ENCODE data around the gene HCRTR1.

Gene HCRTR1

DNA sequence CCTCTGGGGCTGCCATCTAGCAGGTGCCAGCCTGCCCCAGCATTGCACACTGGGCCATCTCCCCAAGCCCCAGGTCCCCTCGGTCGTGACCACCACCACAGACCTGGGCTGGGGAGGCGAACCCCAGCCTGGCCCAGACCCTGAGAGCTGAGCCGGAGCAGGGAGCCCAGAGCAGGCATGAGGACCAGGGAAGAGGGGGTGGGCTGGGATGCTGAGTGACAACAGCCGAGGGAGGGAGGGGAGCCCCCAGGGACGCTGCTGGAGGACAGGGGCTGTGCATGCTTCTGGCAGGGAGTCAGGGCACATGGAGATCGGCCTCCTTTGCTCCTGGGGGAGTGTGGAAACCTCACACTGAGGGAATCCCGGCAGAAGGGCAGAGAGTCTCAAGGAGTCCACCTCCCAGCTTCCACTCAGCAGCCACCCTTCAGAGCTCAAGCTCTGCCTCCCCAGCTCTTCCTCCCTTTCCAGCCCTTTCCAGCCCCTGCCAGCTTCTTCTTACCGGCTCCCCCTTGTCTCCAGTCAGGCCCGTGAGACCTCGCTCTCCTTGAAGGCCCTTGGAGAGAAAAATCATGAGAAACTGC lies 50.9 kb downstream of the HCRTR1 start:
- no peak for FAIRE-seq

GRCh38 chr1:31669433-31669785 lies 51.9 kb downstream of the HCRTR1 start:
- FAIRE-seq: no peak

DNA sequence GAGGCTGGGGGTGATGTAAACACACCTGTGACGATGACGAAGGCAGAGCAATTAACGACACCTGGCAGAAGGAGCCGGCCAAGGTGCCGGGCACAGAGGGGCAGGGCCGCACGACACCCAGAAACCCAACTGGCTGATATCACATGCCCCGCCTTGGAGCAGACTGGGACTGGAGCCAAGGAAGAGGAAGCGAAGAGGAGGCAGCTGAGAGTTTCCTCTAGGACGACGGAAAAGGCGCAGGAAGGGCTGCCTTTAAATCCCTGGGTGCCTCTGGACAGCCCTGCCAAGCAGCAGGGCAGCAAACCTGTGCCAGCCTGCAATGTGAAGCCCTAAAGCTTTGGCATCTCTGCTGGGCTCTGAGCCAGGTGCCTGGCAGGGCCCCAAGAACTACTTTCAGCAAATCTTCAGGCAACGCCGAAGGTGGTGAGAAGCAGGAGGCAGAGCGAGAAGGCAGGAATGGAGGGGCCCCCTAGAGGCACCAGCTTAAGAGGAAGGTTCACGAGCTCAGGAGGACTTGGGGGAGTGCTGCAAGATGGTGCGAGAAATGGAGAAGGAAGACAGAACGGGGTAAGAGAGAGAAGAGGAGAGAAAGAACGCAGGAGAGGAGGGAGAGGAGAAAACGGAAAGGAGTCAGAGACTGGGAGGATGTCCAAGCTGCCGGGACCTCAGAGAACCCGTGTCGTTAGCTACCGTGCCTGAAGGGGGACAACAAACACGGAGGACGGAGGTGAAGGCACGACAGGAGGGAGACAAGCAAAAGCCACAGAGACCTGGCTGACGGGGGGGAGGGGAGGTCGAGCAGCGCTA lies 52.5 kb downstream of the HCRTR1 start:
- FAIRE-seq: no peak

DNA sequence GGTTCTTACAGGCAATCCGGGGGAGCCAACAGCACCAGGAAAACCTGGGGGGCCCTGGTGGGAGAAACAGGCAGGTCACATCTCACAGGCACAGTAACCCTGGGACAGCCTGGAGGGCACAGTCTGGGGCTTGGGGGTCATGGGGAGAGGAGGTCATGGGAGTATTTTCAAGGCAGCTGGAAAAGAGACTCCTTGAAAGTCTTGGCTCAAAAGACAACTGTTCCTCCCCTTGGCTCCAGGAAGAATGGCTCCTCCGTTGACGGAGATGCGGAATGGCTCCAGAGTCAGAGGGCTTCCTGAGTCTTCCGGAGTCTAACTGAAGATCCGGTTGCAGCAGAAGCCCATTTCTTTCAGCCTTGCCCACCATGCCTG lies 53.1 kb downstream of the HCRTR1 start:
- no peak for FAIRE-seq

- FAIRE-seq: no peak
Measured at GRCh38 chr1:31671147-31671546, 53.7 kb downstream of the HCRTR1 start.

DNA sequence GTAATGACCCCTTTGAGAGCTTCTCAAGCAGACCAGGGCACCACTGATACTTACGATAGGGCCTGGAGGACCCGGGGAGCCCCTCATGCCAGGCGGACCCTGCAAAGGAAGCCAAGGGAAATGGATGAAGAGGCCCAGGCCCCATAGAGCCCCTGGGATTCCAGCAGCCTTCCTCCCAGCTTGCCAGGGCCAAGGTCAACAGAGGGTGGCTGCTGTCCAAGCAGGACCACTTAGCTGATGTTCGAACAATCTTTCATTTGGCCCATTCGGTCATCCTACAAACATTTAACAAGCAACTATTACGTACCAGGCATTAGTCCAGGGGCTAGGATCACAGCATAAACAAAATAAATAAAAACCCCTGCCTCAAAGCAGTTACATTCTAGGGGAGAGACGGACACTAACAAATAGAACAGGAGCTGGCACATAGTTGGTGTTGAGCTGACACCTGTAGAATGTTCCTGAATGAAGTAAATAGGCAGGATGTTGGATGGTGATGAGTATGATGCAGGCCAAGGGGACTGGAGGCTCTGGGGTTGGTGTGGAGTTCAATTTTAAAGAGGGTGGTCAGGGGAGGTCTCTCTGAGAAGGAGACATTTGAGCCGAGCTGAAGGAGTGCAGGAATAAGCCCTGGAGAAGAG lies 54.2 kb downstream of the HCRTR1 start:
- no peak for FAIRE-seq

DNA sequence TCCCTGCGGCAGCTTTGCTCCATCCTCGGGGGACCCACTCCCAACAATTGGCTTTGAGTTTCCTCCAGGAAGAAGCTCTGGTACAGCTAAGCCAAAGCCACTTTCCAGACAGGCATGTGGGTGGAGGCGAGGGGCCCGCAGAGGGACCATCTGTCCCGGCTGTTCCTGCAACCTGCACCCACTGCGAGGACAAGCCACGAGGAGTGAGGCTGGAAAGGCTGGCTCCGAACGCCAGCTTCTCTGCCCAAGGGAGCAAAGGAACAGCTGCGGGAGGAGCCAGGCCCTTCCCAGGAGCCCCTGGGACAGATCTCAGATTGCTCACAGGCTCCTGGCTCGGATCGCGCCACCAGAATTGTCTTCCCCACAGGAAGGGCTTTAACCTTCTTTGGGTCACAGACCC lies 55.5 kb downstream of the HCRTR1 start:
- FAIRE-seq: no peak

- no peak for FAIRE-seq
Measured at GRCh38 chr1:31673433-31673832, 55.9 kb downstream of the HCRTR1 start.

DNA sequence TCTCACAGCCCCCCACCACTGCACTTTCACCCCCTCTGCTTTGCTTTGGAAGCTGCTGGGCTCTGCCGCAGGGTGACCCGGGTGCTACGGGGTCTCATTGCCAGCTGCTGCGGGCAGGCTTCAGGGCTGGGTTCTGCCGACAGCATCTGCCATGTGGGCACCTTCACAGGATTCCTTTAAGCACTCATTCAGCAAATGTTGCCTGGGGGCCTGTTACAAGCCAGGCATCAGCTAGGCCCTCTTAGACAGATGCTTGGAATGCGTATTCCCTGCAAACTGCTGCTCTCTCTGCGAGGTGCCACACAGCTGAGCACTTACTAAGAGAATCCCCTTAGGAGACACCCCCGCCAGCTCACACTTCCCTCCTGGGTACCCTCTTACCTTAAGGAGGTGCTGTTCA lies 57.1 kb downstream of the HCRTR1 start:
- no peak for FAIRE-seq

GRCh38 chr1:31675161-31675560 lies 57.7 kb downstream of the HCRTR1 start:
- FAIRE-seq: no peak

- no peak for FAIRE-seq
Measured at GRCh38 chr1:31675756-31676155, 58.3 kb downstream of the HCRTR1 start.

All from colon (tissue), 2 donors.